ENCODE measurements around the gene CELF1. TPM values are rescaled to one million over a fixed set of nuclear protein-coding genes. Genes with fewer than 3 reads are reported as not detected.

Gene CELF1
- total and polyA plus RNA-seq, 9 of the 15 experiments (the other 6 are each of a cell fraction or from before 2014, with no cell fraction given), result 11.3 to 142 (median 77.4) TPM

DNA sequence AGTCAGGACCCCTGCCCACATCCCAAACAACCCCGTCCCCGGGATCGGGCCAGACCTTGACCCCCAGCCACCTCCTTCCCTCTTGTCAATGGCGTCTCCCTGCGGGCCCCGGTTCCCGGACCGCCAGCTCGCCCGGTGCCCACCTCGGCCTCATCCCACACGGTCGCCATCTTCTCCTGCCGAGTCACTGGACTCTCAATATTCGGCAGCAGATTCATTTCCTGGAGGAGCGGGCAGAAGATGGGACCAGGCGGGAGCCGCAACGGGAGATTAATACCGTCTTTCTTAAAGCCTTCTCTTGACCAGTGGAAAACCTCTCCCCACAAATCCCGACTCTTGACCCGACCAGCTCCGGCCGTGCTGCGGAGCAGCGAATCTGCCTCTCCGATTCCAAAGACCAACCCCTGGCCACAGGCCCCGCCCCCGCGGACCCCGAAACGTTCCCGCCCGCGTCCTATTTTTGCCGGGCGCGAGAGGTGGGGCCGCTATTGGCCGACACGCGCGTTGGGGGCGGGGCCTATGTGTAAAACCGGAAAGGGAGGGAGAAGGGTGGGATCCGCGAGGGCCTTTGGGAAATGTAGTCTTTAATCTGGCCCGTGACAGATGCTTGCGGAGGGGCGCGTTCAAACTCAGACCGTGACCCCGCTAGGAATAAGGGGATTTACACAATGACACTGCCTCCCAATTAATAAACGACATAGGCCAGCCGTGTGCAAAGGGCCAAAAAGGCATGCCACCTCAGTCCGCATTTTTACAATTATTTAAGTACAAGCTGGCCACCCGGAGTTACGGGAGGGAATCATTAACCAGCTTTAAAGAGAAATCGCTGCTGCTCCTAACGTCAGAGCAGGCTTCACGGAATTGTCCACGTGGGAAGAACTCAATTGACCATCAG is 126.6 kb downstream of the CELF1 start, which contains the start of gene PSMC3 (continued):
- peak; percentile 64 for TF ChIP-seq MAFF (IDR thresholded peaks at IDR 0.05; ENCODE audit: low read length)
- TF ChIP-seq, protein P1, sequence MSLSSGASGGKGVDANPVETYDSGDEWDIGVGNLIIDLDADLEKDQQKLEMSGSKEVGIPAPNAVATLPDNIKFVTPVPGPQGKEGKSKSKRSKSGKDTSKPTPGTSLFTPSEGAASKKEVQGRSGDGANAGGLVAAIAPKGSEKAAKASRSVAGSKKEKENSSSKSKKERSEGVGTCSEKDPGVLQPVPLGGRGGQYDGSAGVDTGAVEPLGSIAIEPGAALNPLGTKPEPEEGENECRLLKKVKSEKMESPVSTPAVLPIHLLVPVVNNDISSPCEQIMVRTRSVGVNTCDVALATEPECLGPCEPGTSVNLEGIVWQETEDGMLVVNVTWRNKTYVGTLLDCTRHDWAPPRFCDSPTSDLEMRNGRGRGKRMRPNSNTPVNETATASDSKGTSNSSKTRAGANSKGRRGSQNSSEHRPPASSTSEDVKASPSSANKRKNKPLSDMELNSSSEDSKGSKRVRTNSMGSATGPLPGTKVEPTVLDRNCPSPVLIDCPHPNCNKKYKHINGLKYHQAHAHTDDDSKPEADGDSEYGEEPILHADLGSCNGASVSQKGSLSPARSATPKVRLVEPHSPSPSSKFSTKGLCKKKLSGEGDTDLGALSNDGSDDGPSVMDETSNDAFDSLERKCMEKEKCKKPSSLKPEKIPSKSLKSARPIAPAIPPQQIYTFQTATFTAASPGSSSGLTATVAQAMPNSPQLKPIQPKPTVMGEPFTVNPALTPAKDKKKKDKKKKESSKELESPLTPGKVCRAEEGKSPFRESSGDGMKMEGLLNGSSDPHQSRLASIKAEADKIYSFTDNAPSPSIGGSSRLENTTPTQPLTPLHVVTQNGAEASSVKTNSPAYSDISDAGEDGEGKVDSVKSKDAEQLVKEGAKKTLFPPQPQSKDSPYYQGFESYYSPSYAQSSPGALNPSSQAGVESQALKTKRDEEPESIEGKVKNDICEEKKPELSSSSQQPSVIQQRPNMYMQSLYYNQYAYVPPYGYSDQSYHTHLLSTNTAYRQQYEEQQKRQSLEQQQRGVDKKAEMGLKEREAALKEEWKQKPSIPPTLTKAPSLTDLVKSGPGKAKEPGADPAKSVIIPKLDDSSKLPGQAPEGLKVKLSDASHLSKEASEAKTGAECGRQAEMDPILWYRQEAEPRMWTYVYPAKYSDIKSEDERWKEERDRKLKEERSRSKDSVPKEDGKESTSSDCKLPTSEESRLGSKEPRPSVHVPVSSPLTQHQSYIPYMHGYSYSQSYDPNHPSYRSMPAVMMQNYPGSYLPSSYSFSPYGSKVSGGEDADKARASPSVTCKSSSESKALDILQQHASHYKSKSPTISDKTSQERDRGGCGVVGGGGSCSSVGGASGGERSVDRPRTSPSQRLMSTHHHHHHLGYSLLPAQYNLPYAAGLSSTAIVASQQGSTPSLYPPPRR (CRISPR knock-in tag; IDR thresholded peaks at IDR 0.05; ENCODE audit: borderline replicate concordance), result 0 out of 2 replicates have a peak, but pooled peaks have one; percentile 31
- peak; percentile 22; the same call in 1 of the 2 replicates for TF ChIP-seq L3MBTL2 (IDR thresholded peaks at IDR 0.05)
- TF ChIP-seq, protein P2, sequence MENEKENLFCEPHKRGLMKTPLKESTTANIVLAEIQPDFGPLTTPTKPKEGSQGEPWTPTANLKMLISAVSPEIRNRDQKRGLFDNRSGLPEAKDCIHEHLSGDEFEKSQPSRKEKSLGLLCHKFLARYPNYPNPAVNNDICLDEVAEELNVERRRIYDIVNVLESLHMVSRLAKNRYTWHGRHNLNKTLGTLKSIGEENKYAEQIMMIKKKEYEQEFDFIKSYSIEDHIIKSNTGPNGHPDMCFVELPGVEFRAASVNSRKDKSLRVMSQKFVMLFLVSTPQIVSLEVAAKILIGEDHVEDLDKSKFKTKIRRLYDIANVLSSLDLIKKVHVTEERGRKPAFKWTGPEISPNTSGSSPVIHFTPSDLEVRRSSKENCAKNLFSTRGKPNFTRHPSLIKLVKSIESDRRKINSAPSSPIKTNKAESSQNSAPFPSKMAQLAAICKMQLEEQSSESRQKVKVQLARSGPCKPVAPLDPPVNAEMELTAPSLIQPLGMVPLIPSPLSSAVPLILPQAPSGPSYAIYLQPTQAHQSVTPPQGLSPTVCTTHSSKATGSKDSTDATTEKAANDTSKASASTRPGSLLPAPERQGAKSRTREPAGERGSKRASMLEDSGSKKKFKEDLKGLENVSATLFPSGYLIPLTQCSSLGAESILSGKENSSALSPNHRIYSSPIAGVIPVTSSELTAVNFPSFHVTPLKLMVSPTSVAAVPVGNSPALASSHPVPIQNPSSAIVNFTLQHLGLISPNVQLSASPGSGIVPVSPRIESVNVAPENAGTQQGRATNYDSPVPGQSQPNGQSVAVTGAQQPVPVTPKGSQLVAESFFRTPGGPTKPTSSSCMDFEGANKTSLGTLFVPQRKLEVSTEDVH (IDR thresholded peaks at IDR 0.05; ENCODE audit: low read depth, partially characterized antibody), result peak; percentile 42
- TF ChIP-seq BRF1 (IDR thresholded peaks at IDR 0.05; ENCODE audit: borderline replicate concordance, extremely low read depth, insufficient read length), result no peak
- peak in 1 of 2 experiments; percentile 72; a peak in 3 of 4 replicates for TF ChIP-seq FOXK2 (conservative IDR thresholded peaks at IDR 0.05 in 1 of 2, IDR thresholded peaks at IDR 0.05 in 1 of 2; ENCODE audit: low read depth in 2 of 2)
- TF ChIP-seq WHSC1 (IDR thresholded peaks at IDR 0.05; ENCODE audit: low read length), result no peak
- TF ChIP-seq, protein P3, sequence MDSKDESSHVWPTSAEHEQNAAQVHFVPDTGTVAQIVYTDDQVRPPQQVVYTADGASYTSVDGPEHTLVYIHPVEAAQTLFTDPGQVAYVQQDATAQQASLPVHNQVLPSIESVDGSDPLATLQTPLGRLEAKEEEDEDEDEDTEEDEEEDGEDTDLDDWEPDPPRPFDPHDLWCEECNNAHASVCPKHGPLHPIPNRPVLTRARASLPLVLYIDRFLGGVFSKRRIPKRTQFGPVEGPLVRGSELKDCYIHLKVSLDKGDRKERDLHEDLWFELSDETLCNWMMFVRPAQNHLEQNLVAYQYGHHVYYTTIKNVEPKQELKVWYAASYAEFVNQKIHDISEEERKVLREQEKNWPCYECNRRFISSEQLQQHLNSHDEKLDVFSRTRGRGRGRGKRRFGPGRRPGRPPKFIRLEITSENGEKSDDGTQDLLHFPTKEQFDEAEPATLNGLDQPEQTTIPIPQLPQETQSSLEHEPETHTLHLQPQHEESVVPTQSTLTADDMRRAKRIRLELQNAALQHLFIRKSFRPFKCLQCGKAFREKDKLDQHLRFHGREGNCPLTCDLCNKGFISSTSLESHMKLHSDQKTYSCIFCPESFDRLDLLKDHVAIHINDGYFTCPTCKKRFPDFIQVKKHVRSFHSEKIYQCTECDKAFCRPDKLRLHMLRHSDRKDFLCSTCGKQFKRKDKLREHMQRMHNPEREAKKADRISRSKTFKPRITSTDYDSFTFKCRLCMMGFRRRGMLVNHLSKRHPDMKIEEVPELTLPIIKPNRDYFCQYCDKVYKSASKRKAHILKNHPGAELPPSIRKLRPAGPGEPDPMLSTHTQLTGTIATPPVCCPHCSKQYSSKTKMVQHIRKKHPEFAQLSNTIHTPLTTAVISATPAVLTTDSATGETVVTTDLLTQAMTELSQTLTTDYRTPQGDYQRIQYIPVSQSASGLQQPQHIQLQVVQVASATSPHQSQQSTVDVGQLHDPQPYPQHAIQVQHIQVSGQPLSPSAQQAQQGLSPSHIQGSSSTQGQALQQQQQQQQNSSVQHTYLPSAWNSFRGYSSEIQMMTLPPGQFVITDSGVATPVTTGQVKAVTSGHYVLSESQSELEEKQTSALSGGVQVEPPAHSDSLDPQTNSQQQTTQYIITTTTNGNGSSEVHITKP (IDR thresholded peaks at IDR 0.05; ENCODE audit: partially characterized antibody), result peak; percentile 56
- 0 out of 2 replicates have a peak, but pooled peaks have one; percentile 23 for TF ChIP-seq NFATC3 (IDR thresholded peaks at IDR 0.05)
- peak; percentile 99 for TF ChIP-seq NFRKB (IDR thresholded peaks at IDR 0.05; ENCODE audit: low read depth)
- peak; percentile 68 for TF ChIP-seq HMGN3 (IDR thresholded peaks at IDR 0.05; ENCODE audit: borderline replicate concordance, extremely low read depth, insufficient read length, low read depth, low read length)
- no peak for TF ChIP-seq ZNF707 (CRISPR knock-in tag; conservative IDR thresholded peaks at IDR 0.05)
- TF ChIP-seq PHB (CRISPR knock-in tag; IDR thresholded peaks at IDR 0.05), result no peak
- 0 out of 2 replicates have a peak, but pooled peaks have one; percentile 19 for TF ChIP-seq TEAD4 (IDR thresholded peaks at IDR 0.05; ENCODE audit: low read length)
- TF ChIP-seq TEAD4 (CRISPR knock-in tag; IDR thresholded peaks at IDR 0.05; ENCODE audit: borderline replicate concordance), result no peak
- no peak for TF ChIP-seq CTBP1 (IDR thresholded peaks at IDR 0.05; ENCODE audit: borderline replicate concordance)
